IMR-90 (cell line): ENCODE data around the gene FGF12. TPM values are rescaled to one million over a fixed set of nuclear protein-coding genes. Genes with fewer than 3 reads are reported as not detected.

ENCODE experiments used
- ATAC-seq: fragments of 200-7000 bp; cut with Tn5 transposase; 2 replicates; pipeline ENCODE4 v1.9.1; 2020; ENCODE audit warnings: low read depth, mild to moderate bottlenecking, moderate library complexity
- BruUV-seq: library from RNA; stranded (reverse); fragments of 400-500 nt; replicated peaks from 2 replicates; lab custom pipeline; 2021; lab: Mats Ljungman, UMichigan
- CTCF ChIA-PET: fragments of 300-600 bp; formaldehyde crosslinking; extraction: SDS; loops from one replicate; lab custom pipeline; 2021; ENCODE audit warnings: antibody characterized with exemption; lab: Yijun Ruan, JAX
- POLR2A ChIA-PET: fragments of 300-600 bp; sonication (Branson Sonifier 250); formaldehyde crosslinking; loops from one replicate; lab custom pipeline; 2022; ENCODE audit warnings: antibody characterized with exemption; ENCODE audit not compliant: unreplicated experiment; lab: Charles Lee
- DNase-seq: peaks from one replicate; pipeline ENCODE4 v3.0.0; 2013
- H2AFZ ChIP-seq: replicated peaks from 2 replicates; pipeline ENCODE3; 2013; ENCODE audit warnings: low read length, mild to moderate bottlenecking; ENCODE audit not compliant: poor library complexity
- H2AK5ac ChIP-seq: 2 replicates; pipeline ENCODE4 v1.6.1; 2013; ENCODE audit warnings: low read depth, low read length, inconsistent platforms
- H2AK9ac ChIP-seq: replicated peaks from 2 replicates; pipeline ENCODE3; 2013; ENCODE audit warnings: mild to moderate bottlenecking, low read depth, low read length, moderate library complexity; ENCODE audit not compliant: poor library complexity
- H2BK120ac ChIP-seq: 2 replicates; pipeline ENCODE4 v1.6.1; 2013; ENCODE audit warnings: low read depth, low read length, inconsistent platforms
- H2BK15ac ChIP-seq: 3 replicates; pipeline ENCODE4 v1.6.1; 2013; ENCODE audit warnings: low read depth, low read length, inconsistent platforms
- H2BK20ac ChIP-seq: 2 replicates; pipeline ENCODE4 v1.6.1; 2013; ENCODE audit warnings: low read depth, mild to moderate bottlenecking, inconsistent platforms, low read length, moderate library complexity
- H2BK5ac ChIP-seq: 2 replicates; pipeline ENCODE4 v1.6.1; 2013; ENCODE audit warnings: mild to moderate bottlenecking, low read depth, low read length, inconsistent platforms; ENCODE audit not compliant: poor library complexity, severe bottlenecking
- H3K14ac ChIP-seq: replicated peaks from 2 replicates; pipeline ENCODE4 v1.6.1; 2013; ENCODE audit warnings: low read depth, low read length, inconsistent platforms
- H3K18ac ChIP-seq: 2 replicates; pipeline ENCODE4 v1.6.1; 2013; ENCODE audit warnings: low read depth, low read length, control low read depth
- H3K23ac ChIP-seq: 2 replicates; pipeline ENCODE4 v1.6.1; 2013; ENCODE audit warnings: low read depth, low read length, inconsistent platforms
- H3K27ac ChIP-seq: 2 replicates; pipeline ENCODE4 v1.5.1; 2013; ENCODE audit warnings: mild to moderate bottlenecking, control low read depth, low read length; ENCODE audit not compliant: insufficient read depth
- H3K27me3 ChIP-seq: 2 replicates; pipeline ENCODE4 v1.6.1; 2013; ENCODE audit warnings: low read length; ENCODE audit not compliant: control insufficient read depth, insufficient read depth
- H3K36me3 ChIP-seq: 2 replicates; pipeline ENCODE4 v1.6.1; 2013; ENCODE audit warnings: low read length, mixed read lengths; ENCODE audit not compliant: control insufficient read depth, insufficient read depth
- H3K4ac ChIP-seq: 2 replicates; pipeline ENCODE4 v1.6.1; 2013; ENCODE audit warnings: low read depth, low read length, inconsistent platforms
- H3K4me1 ChIP-seq: 2 replicates; pipeline ENCODE4 v1.6.1; 2013; ENCODE audit warnings: low read length, mixed read lengths; ENCODE audit not compliant: control insufficient read depth, insufficient read depth
- H3K4me2 ChIP-seq: 2 replicates; pipeline ENCODE4 v1.6.1; 2013; ENCODE audit warnings: low read depth, mild to moderate bottlenecking, control low read depth, low read length, moderate library complexity
- H3K4me3 ChIP-seq: 2 replicates; pipeline ENCODE4 v1.5.1; 2013; ENCODE audit warnings: low read depth, mild to moderate bottlenecking, control low read depth, low read length, moderate library complexity; ENCODE audit not compliant: insufficient read depth
- H3K56ac ChIP-seq: 2 replicates; pipeline ENCODE4 v1.6.1; 2013; ENCODE audit warnings: low read length, inconsistent platforms; ENCODE audit not compliant: insufficient read depth; ENCODE audit errors: extremely low read depth
- H3K79me1 ChIP-seq, 2 experiments: 2 replicates each; pipeline ENCODE4 v1.6.1; 2013; ENCODE audit warnings: low read length in 2 of 2, inconsistent platforms in 1 of 2, low read depth in 1 of 2
- H3K9ac ChIP-seq: 2 replicates; pipeline ENCODE4 v1.6.1; 2013; ENCODE audit warnings: low read depth, low read length, control low read depth
- H3K9me1 ChIP-seq: 2 replicates; pipeline ENCODE4 v1.6.1; 2013; ENCODE audit warnings: low read length, inconsistent platforms; ENCODE audit not compliant: insufficient read depth
- H3K9me3 ChIP-seq: 2 replicates; pipeline ENCODE4 v1.6.1; 2013; ENCODE audit warnings: low read length; ENCODE audit not compliant: control insufficient read depth, insufficient read depth
- H4K20me1 ChIP-seq: 2 replicates; pipeline ENCODE4 v1.6.1; 2013; ENCODE audit warnings: low read length, inconsistent platforms; ENCODE audit not compliant: insufficient read depth
- H4K5ac ChIP-seq: 2 replicates; pipeline ENCODE4 v1.6.1; 2013; ENCODE audit warnings: mild to moderate bottlenecking, low read depth, low read length, control low read depth
- H4K8ac ChIP-seq, 2 experiments: 2 replicates each; pipeline ENCODE4 v1.6.1; 2013; ENCODE audit warnings: low read depth in 2 of 2, low read length in 2 of 2, control low read depth in 1 of 2, inconsistent platforms in 1 of 2
- H4K91ac ChIP-seq: 2 replicates; pipeline ENCODE4 v1.6.1; 2013; ENCODE audit warnings: low read depth, low read length, inconsistent platforms; ENCODE audit not compliant: insufficient read depth
- BHLHE40 ChIP-seq: fragments of 150-350 bp; IDR thresholded peaks from 2 replicates; pipeline ENCODE4 v1.6.1; 2016; ENCODE audit warnings: mild to moderate bottlenecking, low read depth, low read length
- CEBPB ChIP-seq: IDR thresholded peaks from 2 replicates; pipeline ENCODE4 v1.6.1; 2012; ENCODE audit warnings: low read depth, low read length, improper control_type of control experiment
- MAFK ChIP-seq: IDR thresholded peaks from 2 replicates; pipeline ENCODE4 v1.6.1; 2012; ENCODE audit warnings: low read depth, low read length, improper control_type of control experiment
- NFE2L2 ChIP-seq: fragments of 150-350 bp; IDR thresholded peaks from 2 replicates; pipeline ENCODE4 v1.6.1; 2016; ENCODE audit warnings: low read depth, mild to moderate bottlenecking, low read length
- POLR2A ChIP-seq: IDR thresholded peaks from 2 replicates; pipeline ENCODE4 v1.6.1; 2012; ENCODE audit warnings: mild to moderate bottlenecking, low read depth, low read length
- RCOR1 ChIP-seq: IDR thresholded peaks from 2 replicates; pipeline ENCODE4 v1.6.1; 2012; ENCODE audit warnings: mild to moderate bottlenecking, low read length, improper control_type of control experiment; ENCODE audit not compliant: insufficient replicate concordance
- RFX5 ChIP-seq: IDR thresholded peaks from 2 replicates; pipeline ENCODE4 v1.8.0; 2012; ENCODE audit warnings: low read depth, mild to moderate bottlenecking, low read length, moderate library complexity
- SMC3 ChIP-seq: fragments of 150-350 bp; IDR thresholded peaks from 2 replicates; pipeline ENCODE4 v1.6.1; 2016; ENCODE audit warnings: low read depth, mild to moderate bottlenecking, antibody characterized with exemption, low read length, moderate library complexity
- WGBS, 2 experiments: methylation state at CpG; one replicate each; pipeline versions ENCODE4 v1.1.5 to v1.1.7; 2013; ENCODE audit warnings: missing lambda C conversion rate in 2 of 2; ENCODE audit not compliant: insufficient read length in 1 of 2; ENCODE audit errors: extremely low coverage in 2 of 2; 5-methylcytosine and 5-hydroxymethylcytosine counted together
- dilution Hi-C: fragments of 300-500 bp; cut with HindIII; formaldehyde crosslinking; loops from one replicate; pipeline ENCODE4 v1.14.3; 2018; ENCODE audit warnings: low sequenced_read_pairs; ENCODE audit not compliant: unreplicated experiment
- in situ Hi-C: fragments of 300-500 bp; cut with MboI; formaldehyde crosslinking; loops from 3 replicates; pipeline ENCODE4 v1.14.3; 2019; ENCODE audit warnings: low sequenced_read_pairs, inconsistent platforms, mixed read lengths
- intact Hi-C: fragments of 100-400 bp; cut with micrococcal nuclease; formaldehyde crosslinking; loops from 2 replicates; pipeline ENCODE4 v1.10.0; 2022
- polyA plus RNA-seq, 3 experiments: library from polyadenylated mRNA; depleted of rRNA; stranded (reverse); fragments of >200 nt; gene quantifications; 2 replicates each; pipeline ENCODE4 v1.2.3, GENCODE V29; 2012; ENCODE audit warnings: low replicate concordance in 1 of 3
- total RNA-seq: library from RNA; depleted of rRNA; stranded (reverse); fragments of >200 nt; gene quantifications from 2 replicates; pipeline ENCODE4 v1.2.3, GENCODE V29; 2012
- TF ChIP-seq, protein P1 (sequence below): conservative IDR thresholded peaks from 2 replicates; pipeline ENCODE4 v1.5.1; 2012; ENCODE audit warnings: mild to moderate bottlenecking, low read depth, low read length, improper control_type of control experiment

FGF12 gene
- total and polyA plus RNA-seq, 2 of the 4 experiments (the other 2 are of a cell fraction) = not detected

DNA sequence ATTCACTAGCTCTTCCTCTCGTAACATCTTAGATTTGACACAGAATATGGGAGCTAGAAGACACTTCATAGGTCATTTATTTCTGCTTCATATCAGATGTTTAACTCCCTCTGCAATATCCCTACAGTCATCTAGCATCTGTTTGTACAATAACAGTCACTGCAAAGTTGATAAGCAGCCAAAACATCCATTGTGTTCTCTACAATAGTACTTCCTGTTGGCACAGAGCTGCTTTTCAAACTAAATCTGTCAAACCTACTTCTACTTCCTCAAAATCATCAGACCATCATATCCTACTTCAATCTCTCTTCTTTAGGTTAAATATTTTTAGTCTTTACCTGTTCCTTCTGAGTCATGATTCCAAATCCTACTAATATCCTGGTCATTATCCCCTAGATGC lies 233.2 kb downstream of the FGF12 start:
- Histone ChIP-seq H3K4me1 (no peaks in the 10 kb centered on the region), H4K91ac (no peak overlapping the region), H3K79me1 (no peaks in the 10 kb centered on the region), H2AFZ (no peak overlapping the region), H3K14ac (no peak overlapping the region), H3K18ac (no peak overlapping the region), H3K23ac (no peak overlapping the region), H2BK15ac (no peak overlapping the region), H2BK120ac (no peak overlapping the region), H2BK5ac (no peak overlapping the region), H3K27ac (no peak overlapping the region), H3K4me3 (no peak overlapping the region), H3K9ac (no peak overlapping the region), H3K4me2 (no peak overlapping the region), H3K4ac (no peak overlapping the region), H4K8ac (no peak overlapping the region), H3K56ac (no peak overlapping the region), H3K9me3 (no peaks in the 10 kb centered on the region), H3K27me3 (no peaks in the 10 kb centered on the region), H4K20me1 (no peaks in the 10 kb centered on the region), H3K36me3 (no peaks in the 10 kb centered on the region), H2AK9ac (no peak overlapping the region), H2AK5ac (no peak overlapping the region), H3K9me1 (no peaks in the 10 kb centered on the region), H4K5ac (no peak overlapping the region), H2BK20ac (no peak overlapping the region)
- POLR2A ChIA-PET = no interaction called here
- BruUV-seq = no TSS peak
- intact Hi-C loops = no loop called here
- no CpG with 5 or more reads among the region's 1 CpG for WGBS, 2 experiments
- dilution Hi-C loops = no loop called here
- in situ Hi-C loops = no loop called here
- ATAC-seq (no peak), DNase-seq (no peak)
- CTCF ChIA-PET = no interaction called here
- TF ChIP-seq MAFK (no peak), NFE2L2 (no peak), CEBPB (no peak), RCOR1 (no peak), RFX5 (no peak), SMC3 (no peak), POLR2A (no peak), BHLHE40 (no peak)
- TF ChIP-seq, protein P1, sequence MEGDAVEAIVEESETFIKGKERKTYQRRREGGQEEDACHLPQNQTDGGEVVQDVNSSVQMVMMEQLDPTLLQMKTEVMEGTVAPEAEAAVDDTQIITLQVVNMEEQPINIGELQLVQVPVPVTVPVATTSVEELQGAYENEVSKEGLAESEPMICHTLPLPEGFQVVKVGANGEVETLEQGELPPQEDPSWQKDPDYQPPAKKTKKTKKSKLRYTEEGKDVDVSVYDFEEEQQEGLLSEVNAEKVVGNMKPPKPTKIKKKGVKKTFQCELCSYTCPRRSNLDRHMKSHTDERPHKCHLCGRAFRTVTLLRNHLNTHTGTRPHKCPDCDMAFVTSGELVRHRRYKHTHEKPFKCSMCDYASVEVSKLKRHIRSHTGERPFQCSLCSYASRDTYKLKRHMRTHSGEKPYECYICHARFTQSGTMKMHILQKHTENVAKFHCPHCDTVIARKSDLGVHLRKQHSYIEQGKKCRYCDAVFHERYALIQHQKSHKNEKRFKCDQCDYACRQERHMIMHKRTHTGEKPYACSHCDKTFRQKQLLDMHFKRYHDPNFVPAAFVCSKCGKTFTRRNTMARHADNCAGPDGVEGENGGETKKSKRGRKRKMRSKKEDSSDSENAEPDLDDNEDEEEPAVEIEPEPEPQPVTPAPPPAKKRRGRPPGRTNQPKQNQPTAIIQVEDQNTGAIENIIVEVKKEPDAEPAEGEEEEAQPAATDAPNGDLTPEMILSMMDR = no peak
